Measurements from ENCODE around the gene SHB. TPM values are rescaled to one million over a fixed set of nuclear protein-coding genes. Genes with fewer than 3 reads are reported as not detected.

The SHB gene
- total and polyA plus RNA-seq, 2 of the 13 experiments (the other 11 are each of a cell fraction or from before 2014, with no cell fraction given), result 19.4 to 20.7 TPM

GRCh38 chr9:38008168-38009034 is 60.6 kb downstream of the SHB start (continued):
- 0 out of 2 replicates have a peak, but pooled peaks have one; percentile 58 for TF ChIP-seq ZFP36L1 (CRISPR knock-in tag; IDR thresholded peaks at IDR 0.05)
- no peak for TF ChIP-seq MAFF (IDR thresholded peaks at IDR 0.05; ENCODE audit: low read depth, low read length)
- peak; percentile 53 for TF ChIP-seq TGIF2 (CRISPR knock-in tag; IDR thresholded peaks at IDR 0.05)
- peak; percentile 67 for TF ChIP-seq BCL6 (CRISPR knock-in tag; IDR thresholded peaks at IDR 0.05)
- no peak for TF ChIP-seq ZNF614 (CRISPR knock-in tag; IDR thresholded peaks at IDR 0.05; ENCODE audit: borderline replicate concordance)
- TF ChIP-seq PAF1 (CRISPR knock-in tag; IDR thresholded peaks at IDR 0.05), result no peak
- TF ChIP-seq ZNF639 (CRISPR knock-in tag; conservative IDR thresholded peaks at IDR 0.05), result no peak
- no peak for TF ChIP-seq TERF1 (CRISPR knock-in tag; IDR thresholded peaks at IDR 0.05)
- TF ChIP-seq FOSL2 (CRISPR knock-in tag; IDR thresholded peaks at IDR 0.05), result peak; percentile 86
- no peak for TF ChIP-seq ZNF619 (CRISPR knock-in tag; IDR thresholded peaks at IDR 0.05)
- no peak for TF ChIP-seq ZNF274 (CRISPR knock-in tag; IDR thresholded peaks at IDR 0.05)
- TF ChIP-seq POLR2A (IDR thresholded peaks at IDR 0.05; ENCODE audit: insufficient read depth in 1 of 2, low read depth in 2 of 2, low read length in 2 of 2), result no peak
- peak; percentile 31; the same call in 1 of the 2 replicates for TF ChIP-seq ARID3A (IDR thresholded peaks at IDR 0.05; ENCODE audit: low read depth, low read length)
- TF ChIP-seq, protein P1, sequence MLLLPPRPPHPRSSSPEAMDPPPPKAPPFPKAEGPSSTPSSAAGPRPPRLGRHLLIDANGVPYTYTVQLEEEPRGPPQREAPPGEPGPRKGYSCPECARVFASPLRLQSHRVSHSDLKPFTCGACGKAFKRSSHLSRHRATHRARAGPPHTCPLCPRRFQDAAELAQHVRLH (CRISPR knock-in tag; IDR thresholded peaks at IDR 0.05; ENCODE audit: borderline replicate concordance, low read depth), result 0 out of 2 replicates have a peak, but pooled peaks have one; percentile 11
- peak; percentile 60; the same call in 1 of the 2 replicates for TF ChIP-seq MIER3 (CRISPR knock-in tag; IDR thresholded peaks at IDR 0.05; ENCODE audit: borderline replicate concordance)
- peak; percentile 69 for TF ChIP-seq RFX3 (CRISPR knock-in tag; IDR thresholded peaks at IDR 0.05)
- no peak for TF ChIP-seq NFKBIZ (CRISPR knock-in tag; IDR thresholded peaks at IDR 0.05)
- TF ChIP-seq RFX1 (IDR thresholded peaks at IDR 0.05), result peak; percentile 28
- peak; percentile 80 for TF ChIP-seq ELF3 (CRISPR knock-in tag; IDR thresholded peaks at IDR 0.05)
- TF ChIP-seq ZNF709 (CRISPR knock-in tag; IDR thresholded peaks at IDR 0.05), result peak; percentile 48; the same call in 1 of the 2 replicates
- no peak for TF ChIP-seq PLRG1 (conservative IDR thresholded peaks at IDR 0.05)
- peak; percentile 79 for TF ChIP-seq MED1 (CRISPR knock-in tag; IDR thresholded peaks at IDR 0.05)
- TF ChIP-seq, protein P2, sequence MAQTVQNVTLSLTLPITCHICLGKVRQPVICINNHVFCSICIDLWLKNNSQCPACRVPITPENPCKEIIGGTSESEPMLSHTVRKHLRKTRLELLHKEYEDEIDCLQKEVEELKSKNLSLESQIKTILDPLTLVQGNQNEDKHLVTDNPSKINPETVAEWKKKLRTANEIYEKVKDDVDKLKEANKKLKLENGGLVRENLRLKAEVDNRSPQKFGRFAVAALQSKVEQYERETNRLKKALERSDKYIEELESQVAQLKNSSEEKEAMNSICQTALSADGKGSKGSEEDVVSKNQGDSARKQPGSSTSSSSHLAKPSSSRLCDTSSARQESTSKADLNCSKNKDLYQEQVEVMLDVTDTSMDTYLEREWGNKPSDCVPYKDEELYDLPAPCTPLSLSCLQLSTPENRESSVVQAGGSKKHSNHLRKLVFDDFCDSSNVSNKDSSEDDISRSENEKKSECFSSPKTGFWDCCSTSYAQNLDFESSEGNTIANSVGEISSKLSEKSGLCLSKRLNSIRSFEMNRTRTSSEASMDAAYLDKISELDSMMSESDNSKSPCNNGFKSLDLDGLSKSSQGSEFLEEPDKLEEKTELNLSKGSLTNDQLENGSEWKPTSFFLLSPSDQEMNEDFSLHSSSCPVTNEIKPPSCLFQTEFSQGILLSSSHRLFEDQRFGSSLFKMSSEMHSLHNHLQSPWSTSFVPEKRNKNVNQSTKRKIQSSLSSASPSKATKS (CRISPR knock-in tag; IDR thresholded peaks at IDR 0.05), result no peak
- peak; percentile 61 for TF ChIP-seq GABPB1 (CRISPR knock-in tag; IDR thresholded peaks at IDR 0.05)
- peak; percentile 91; the same call in 1 of the 2 replicates for TF ChIP-seq SSRP1 (CRISPR knock-in tag; IDR thresholded peaks at IDR 0.05)
- no peak for TF ChIP-seq SP1 (IDR thresholded peaks at IDR 0.05)
- TF ChIP-seq SP1 (CRISPR knock-in tag; IDR thresholded peaks at IDR 0.05), result no peak

Data from HepG2 (cell line).